Fibroblast of skin of left quadriceps (primary cell): ENCODE results near the gene IL10RB.
"Not testable (repeated sequence)": the region's sequence is repeated elsewhere in the genome, so short reads cannot be mapped to it uniquely, and the experiment has no call there.

Experiments used
- DNase-seq, 2 experiments: peaks; one replicate each; pipeline ENCODE4 v3.0.0-alpha.2; 2013; ENCODE audit warnings: low read depth in 2 of 2

Gene IL10RB

DNA sequence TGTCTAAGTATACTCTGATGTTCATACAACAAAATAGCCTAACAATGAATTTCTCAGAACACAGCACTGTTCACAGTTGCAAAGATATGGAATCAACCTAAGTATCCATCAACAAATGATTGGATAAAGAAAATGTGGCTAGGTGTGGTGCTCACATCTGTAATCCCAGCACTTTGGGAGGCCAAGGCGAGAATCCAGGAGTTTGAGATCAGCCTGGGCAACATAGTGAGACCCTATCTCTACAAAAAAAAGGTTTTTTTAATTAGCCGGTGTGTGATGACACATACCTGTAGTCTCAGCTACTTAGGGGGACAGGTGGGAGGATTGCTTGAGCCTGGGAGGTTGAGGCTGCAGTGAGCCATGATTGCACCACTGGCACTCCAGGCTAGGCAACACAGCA, 25.8 kb upstream of the IL10RB start:
- DNase-seq, result no peak

DNA sequence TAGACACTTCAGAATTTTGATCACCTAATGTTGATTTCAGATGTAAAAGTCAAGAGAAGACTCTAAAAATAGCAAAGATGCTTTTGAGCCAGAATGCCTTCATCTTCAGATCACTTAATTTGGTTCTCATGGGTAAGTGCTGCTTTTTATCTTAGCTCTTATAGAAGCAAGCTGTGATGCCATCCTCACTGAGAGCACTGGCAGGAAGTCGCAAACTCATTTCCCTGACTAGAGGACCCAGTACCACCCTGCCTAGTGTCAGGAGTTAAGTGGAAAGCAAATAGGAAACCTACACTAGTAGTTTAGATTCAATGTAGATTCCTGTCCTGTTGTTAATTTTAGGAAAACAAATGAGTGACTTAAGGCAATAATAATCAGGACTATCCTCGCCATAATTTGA, 24.3 kb upstream of the IL10RB start:
- no peak for DNase-seq

DNA sequence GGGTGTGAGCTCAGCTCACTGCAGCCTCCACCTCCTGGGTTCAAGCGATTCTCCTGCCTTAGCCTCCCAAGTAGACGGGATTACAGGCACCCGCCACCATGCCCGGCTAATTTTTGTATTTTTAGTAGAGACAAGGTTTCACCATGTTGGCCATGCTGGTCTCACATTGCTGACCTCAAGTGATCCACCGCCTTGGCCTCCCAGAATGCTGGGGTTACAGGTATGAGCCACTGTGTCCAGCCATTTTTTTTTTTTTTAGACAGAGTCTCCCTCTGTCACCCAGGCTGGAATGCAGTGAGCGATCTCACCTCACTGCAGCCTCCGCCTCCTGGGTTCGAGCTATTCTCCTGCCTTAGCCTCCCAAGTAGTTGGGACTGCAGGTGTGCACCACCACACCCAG, 23.3 kb upstream of the IL10RB start:
- DNase-seq, result not testable (repeated sequence)

DNA sequence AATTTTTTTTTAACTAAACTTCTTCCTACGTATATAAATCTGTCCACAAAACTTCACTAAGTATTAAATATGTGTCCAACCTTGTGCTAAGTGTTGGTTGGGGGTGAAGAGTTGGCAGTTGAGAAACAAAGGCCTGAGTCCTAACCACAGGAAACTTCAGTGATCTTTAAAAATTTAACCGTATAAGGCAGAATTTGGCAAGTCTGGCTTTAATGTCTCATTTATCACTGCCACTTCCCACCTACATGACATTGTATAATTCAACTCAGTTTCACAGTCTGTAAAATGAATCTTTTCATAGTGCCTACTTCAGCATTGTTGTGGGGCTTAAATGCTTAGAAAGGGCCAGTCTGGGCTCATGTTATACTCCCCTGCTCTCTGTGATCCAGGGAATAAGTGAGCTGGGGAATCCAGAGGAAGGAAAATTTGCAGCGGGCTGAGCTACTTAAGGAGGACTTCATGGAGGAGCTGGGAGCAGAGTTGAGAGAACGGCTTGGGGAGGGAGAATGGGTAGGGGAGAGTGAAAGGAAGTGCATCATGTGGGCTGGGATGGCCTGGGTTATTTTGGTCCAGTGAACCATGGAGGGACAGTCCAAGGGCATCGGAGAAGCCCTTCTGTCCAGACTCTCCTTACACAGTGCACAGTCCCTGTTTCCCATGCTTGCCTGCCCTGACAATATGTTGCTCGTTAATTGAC, 21.9 kb upstream of the IL10RB start:
- no peak for DNase-seq

DNA sequence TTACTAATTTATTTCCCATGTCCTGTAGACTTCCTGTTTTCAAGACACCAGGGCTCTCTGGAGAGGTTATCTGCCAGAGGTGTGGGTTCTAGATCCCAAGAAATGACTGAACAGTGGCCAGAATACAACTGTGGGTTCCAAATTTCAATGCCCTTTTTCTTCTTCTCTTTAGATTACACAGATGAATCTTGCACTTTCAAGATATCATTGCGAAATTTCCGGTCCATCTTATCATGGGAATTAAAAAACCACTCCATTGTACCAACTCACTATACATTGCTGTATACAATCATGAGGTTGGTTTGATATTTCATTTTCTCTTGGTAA, 21.4 kb upstream of the IL10RB start:
- no peak for DNase-seq

DNA sequence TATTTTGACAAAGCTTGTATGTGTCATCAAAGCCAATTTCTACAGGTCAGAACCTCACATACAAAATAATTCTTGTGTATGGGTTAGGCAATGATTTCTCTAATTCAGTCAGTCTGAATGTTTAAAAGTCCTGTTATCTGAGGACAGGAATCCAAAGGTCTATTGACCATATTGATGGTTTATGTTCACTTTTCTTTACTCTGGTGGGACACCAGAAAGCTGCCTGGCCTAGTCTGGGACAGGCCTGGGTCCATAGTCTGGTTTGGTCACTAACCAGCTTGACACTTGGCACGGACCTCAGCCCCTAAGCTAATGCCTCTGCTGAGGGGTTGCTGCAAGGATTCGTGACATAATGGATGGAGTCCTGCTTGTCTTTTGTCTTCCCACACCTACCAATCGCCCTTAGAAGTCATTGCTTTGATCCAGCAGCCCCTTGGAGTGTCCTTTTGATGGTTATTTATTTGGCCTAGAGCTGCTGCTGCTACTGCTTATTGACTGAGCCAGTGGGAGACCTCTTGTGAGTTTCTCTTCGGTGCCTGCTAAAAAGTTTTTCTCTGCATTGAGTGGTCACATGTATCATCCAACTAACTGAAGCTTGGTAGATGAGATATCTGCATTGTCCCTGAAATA, 20.8 kb upstream of the IL10RB start:
- DNase-seq, result no peak

DNA sequence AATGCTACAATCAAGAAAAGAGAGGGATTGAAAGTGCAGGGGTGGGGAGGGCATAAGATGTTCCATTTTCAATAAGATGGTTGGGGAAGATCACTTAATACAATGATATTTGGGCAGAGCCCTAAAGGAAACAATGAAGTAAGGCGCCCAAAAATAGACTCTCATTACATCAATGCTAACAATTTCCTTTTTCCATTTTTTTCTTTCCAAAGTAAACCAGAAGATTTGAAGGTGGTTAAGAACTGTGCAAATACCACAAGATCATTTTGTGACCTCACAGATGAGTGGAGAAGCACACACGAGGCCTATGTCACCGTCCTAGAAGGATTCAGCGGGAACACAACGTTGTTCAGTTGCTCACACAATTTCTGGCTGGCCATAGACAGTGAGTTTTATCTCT, 19.7 kb upstream of the IL10RB start:
- no peak for DNase-seq

DNA sequence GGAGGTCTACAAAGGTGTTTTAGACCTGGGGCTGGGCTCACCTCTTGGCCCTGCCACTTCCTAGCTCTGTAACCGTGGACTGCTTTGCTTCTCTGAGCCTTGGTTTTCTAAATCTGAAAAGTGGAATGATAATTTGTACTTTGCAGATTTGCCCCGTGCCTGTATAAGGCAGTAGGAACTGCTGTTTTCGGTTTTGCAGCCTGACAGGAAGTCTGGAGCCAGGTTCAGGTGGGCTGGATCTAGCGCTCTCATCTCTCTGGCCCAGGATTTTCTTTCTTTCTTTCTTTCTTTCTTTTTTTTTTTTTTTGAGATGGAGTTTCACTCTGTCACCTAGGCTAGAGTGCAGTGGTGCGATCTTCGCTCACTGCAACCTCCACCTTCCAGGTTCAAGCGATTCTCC, 19.2 kb upstream of the IL10RB start:
- DNase-seq, result no peak

DNA sequence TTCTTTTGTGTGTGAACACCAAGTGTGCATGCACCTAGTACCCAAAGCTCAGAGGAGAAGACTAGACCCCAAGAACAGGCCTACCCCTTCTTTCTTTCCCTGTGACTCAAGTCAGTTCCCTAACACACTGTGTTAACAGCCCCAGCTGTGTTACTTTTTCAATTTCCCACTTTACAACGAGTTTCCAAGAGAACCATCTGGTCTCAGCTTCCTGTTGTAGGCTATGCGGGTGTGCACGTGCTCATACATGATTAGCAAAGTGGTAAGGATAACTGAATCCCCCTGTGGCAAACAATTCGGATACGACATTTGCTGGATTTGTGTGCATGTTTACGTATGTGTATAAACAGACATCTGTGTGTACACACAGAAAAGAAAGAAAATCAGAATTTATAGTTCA, 18.6 kb upstream of the IL10RB start:
- DNase-seq, result no peak

DNA sequence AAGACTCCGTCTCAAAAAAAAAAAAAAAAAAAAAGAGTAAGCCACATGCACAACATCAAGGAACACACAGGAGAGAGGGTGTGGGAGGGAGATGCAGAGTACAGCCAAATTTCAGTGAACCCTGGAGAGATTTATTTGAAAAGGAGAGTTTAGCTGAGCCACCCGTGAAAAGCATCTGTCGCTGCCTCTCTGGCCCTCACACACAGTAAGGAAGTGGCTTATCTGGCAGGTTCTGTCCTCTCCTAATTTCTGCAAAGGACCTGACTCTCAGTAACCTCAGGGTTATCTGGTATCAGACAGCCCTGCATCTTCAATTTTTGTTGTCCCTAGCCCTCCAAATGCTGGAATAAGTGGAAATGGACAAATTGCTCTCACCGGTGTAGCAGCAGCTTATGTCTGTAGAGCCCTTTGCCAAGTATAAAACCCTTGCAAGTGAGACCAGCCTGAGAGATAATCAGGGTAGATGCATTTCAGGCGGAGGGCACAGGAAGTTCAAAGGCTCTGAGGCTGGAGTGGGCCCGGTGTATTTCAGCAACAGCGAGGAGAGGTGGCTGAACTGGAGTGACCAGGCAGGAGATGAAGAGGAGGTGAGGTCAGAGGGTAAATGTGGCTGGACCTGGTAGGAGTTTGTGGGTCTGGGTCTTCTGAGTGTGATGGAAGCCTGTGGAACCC, 16.7 kb upstream of the IL10RB start:
- DNase-seq, result no peak

DNA sequence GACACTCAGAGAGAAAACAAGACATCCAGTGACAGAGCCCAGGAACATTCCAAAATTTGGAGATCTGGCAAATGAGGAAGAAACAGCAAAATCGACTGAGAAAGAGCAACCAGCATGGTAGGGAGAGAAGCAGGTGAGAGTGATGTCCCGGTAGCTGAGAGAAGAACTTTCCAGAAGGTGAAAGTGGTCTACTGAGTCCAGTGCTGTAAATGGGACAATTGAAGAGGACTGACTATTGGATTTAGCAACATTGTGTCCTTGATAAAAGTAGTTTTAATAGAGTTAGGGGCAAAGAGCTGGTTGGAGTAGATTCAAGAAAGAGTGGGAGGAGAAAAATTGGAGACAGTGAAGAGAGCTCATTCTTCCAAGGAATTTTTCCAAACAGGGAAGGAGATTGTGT, 15.0 kb upstream of the IL10RB start:
- no peak for DNase-seq

DNA sequence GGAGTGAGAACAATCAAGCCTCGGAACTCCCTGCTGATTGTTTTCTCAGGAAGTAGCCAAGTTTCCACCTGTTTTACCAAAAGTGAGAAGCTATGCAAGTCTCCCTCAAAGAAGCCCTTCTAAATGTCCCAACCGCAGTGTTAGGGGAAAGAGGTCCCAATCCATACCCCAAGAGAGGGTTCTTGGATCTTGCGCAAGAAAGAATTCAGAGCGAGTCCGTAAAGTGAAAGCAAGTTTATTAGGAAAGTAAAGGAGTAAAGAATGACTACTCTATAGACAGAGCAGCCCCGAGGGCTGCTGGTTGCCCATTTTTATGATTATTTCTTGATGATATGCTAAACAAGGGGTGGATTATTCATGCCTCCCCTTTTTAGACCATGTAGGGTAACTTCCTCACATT, 12.8 kb upstream of the IL10RB start:
- not testable (repeated sequence) for DNase-seq

DNA sequence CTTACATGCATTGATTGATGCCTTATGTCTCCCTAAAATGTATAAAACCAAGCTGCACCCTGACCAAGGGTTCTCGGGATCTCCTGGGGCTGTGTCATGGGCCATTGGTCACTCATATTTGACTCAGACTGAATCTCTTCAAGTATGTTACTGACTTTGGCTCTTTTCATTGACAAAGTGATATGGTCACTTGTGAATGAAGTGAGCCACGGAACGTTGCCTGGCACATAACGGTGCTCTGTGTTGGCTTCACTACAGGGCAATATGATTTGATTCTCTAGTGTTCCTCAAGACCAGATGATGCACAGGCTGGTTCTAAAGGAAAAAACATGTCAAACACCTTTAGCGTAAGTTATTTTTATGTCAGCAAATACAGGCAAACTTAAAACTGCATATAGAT, 11.4 kb upstream of the IL10RB start:
- no peak for DNase-seq

DNA sequence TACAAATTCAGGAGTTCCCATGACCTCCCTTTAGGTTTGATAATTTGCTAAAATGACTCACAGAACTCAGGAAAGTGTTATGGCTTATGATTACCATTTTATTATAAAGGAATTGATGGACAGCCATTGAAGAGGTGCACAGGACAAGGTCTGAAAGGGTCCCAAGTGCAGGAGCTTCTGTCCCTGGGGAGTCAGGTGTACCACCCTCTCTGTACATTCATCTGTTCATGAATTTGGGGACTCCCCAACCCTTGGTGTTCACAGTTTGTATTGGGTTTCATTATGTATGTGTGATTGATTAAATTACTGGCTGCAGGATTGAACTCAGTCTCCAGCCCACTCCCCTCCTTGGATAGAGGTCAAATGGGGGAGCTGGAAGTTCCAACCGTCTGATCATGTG, 10.8 kb upstream of the IL10RB start:
- DNase-seq, result no peak

DNA sequence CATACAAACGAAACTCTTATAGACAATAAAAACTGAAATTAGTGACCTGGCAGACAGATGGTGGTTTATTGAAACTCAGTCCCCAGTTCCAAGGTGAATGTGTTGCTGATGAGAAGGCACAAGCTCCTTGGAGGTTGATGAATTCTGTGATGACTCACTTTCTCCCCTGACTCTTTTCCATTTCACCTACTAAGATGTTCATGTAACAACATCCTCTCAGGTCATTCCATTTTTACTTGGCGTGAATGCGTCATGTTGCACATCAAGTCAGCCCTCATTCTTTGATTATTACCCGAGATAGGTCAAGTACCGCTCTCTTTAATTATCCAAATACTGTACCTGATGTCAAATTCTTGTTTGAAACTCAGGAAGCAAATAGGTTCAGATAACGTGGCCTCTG, 10.1 kb upstream of the IL10RB start:
- no peak for DNase-seq

DNA sequence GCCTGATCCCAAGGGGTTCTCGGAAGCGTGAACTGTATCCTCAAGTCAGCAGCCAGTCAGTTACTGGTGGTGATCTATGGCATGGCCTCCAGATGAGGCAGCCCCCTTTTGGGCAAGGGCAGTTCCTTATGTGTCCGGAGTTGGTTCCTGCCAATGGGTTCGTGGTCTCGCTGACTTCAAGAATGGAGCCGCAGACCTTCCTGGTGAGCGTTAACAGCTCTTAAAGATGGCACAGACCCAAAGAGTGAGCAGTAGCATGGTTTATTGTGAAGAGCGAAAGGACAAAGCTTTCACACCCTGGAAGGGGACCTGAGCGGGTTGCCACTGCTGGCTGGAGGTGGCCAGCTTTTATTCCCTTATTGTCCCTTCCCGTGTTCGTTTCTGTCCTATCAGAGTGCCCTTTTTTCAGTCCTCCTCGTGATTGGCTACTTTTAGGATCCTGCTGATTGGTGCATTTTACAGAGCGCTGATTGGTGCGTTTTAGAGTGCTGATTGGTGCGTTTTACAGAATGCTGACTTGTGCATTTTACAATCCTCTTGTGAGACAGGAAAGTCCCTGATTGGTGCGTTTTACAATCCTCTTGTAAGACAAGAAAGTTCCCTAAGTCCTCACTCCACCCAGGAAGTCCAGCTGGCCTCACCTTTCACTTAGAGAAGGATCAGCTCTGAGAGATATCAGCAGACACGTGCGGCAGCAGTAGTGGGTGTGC, 8.9 kb upstream of the IL10RB start:
- DNase-seq, result no peak

DNA sequence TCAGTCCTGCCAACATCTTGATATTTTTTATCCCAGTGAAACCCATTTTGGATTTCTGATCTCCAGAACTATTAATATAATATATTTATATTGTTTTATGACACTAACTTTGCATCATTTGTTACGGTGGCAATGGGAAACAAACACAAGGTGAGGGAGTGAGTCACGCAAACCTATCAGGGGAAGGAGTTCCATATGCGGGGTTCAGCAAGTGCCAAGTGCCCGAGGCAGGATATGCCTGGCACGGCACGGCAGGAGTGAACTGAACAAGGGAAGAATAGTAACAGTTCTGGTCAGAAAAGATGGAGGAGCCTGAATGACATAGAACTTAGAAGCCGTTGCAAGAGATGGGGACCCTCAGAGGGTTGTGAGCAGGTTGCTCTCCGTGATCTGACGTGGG, 7.7 kb upstream of the IL10RB start:
- no peak for DNase-seq

DNA sequence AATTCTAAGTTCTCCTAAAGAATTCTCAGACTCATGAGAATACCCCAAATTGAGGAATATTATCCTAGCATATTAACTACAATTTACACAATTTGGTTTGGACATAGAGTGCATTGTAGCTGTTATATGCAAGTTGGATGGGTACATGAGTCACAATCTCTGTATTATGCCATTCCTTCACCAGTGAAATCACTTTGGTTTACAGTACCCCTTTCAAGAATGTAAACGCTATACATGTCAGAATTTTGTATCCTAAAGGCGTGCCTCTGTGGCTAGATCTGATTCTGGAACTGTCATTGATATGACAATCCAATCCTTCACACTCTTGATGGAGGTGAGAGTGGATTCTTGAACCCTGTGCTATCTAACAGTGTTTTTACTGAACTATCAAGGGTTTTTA, 6.7 kb upstream of the IL10RB start:
- DNase-seq, result no peak

DNA sequence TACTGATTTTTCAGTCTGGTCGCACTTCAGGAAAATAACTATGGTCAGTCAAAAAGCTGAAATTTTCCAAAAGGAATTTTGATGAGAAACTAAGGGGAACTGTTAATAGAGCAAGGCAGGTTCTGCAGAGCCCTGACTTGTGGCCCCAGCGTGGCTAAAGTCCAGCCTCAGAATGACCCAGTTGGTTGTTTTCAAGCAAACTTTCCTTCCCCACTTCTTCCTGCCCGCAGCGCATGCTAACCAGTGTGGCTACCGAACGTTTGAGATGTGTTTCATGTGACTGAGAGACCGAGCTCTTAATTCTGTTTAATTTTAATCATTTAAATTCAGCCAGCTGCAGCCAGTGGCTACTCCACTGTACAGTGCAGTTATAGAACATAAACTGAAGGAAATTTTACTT, 6.2 kb upstream of the IL10RB start:
- DNase-seq, result no peak

DNA sequence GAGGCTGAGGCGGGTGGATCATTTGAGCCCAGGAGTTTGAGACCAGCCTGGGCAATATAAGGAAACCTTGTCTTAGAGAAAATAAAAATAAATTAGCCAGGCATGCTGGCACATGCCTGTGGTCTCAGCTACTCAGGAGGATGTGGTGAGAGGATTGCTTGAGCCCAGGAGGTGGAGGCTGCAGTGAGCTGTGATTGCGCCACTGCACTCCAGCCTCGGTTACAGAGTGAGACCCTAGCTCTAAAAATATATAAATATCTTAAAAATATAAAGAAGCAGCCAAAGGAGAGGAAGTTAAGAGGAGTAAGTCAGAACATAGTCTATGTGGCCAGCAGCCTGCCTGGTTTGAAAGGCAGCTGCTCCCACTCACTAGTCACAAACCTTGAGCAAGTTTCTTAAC, 4.5 kb upstream of the IL10RB start:
- DNase-seq, result peak; percentile 47 to 53

DNA sequence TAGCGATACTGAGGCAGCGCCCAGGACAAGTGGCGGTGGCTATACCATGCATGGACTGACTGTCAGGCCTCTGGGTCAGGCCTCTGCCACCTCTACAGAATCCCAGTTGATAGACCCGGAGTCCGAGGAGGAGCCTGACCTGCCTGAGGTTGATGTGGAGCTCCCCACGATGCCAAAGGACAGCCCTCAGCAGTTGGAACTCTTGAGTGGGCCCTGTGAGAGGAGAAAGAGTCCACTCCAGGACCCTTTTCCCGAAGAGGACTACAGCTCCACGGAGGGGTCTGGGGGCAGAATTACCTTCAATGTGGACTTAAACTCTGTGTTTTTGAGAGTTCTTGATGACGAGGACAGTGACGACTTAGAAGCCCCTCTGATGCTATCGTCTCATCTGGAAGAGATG, 3.2 kb upstream of the IL10RB start:
- DNase-seq, result no peak

DNA sequence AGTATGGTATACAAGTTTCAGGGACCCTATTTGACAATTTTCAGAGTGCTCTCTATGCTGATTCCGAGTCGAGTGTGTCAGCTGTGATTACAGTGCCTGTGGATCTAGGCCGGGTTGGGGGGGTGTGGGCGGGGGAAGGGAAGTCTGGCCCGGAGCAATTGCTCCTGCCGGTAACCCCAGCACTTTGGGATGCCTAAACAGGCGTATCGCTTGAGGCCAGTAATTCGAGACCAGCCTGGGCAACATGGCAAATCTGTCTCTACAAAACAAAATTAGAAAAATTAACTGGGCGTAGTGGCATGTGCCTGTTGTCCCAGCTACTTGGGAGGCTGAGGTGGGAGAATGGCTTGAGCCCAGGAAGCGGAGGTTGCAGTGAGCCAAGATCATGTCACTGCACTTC, 1.6 kb upstream of the IL10RB start:
- no peak for DNase-seq

DNA sequence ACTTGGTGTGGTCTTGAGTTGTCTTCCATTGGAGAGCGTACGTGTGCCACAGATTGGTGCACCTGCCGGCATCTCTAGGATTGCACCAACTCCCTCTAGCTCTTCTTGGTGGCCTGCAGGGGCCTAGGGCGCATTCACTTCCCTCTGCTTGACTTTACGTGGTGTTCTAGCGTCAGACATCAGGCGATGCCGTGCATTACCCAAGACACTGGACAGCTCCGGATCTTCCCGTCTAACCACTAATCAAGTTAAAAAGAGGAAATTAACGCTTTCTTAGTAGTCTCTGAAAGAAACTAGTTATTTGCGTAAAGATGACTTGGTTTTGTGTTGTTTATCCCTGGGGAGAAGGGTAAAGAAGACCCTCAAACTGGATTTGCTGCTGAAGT, 510 bp upstream of the IL10RB start:
- no peak for DNase-seq
